Ovary (tissue), 9 donors: ENCODE results near the gene NFIA. TPM values are rescaled to one million over a fixed set of nuclear protein-coding genes. Genes with fewer than 3 reads are reported as not detected.

Experiments
- DNase-seq, 5 donors: peaks; one replicate each; pipeline ENCODE4 v3.0.0-alpha.2; 2019 to 2020
- H3K27ac ChIP-seq, 2 donors: fragments of 200-600 bp; one replicate each; pipeline versions ENCODE4 v1.5.1 to v1.8.0; 2019 to 2022
- H3K27me3 ChIP-seq: fragments of 200-600 bp; one replicate; pipeline ENCODE4 v1.8.0; 2022
- H3K36me3 ChIP-seq: fragments of 200-600 bp; sonication (generic); one replicate; pipeline ENCODE4 v1.5.1; 2019
- H3K4me1 ChIP-seq: one replicate; pipeline ENCODE4 v1.8.1; 2013; ENCODE audit warnings: mild to moderate bottlenecking, moderate library complexity; ENCODE audit not compliant: insufficient read depth
- H3K4me3 ChIP-seq: fragments of 200-600 bp; sonication (generic); one replicate; pipeline ENCODE4 v1.5.1; 2017
- H3K9me3 ChIP-seq, 2 donors: fragments of 200-600 bp in 1 of 2; sonication (generic) in 1 of 2; one replicate each; pipeline versions ENCODE4 v1.5.1 to v1.8.1; 2013 to 2019; ENCODE audit warnings: mild to moderate bottlenecking in 1 of 2, moderate library complexity in 1 of 2
- CTCF ChIP-seq, 3 donors: fragments of 450-650 bp in 2 of 3; fragments of 200-600 bp in 1 of 3; IDR thresholded peaks; one replicate each; pipeline versions ENCODE4 v1.5.1 to v1.8.0; 2016 to 2022; ENCODE audit warnings: antibody characterized with exemption in 3 of 3, mild to moderate bottlenecking in 1 of 3
- EP300 ChIP-seq: sonication (generic); formaldehyde crosslinking; IDR thresholded peaks from one replicate; pipeline ENCODE4 v1.6.1; 2017; ENCODE audit warnings: antibody characterized with exemption
- POLR2A ChIP-seq: fragments of 450-650 bp; IDR thresholded peaks from one replicate; pipeline ENCODE4 v1.6.1; 2017; ENCODE audit warnings: antibody characterized with exemption, mild to moderate bottlenecking, moderate library complexity
- WGBS, 3 donors: extraction: QIAGEN DNeasy Blood & Tissue Kit in 1 of 3; methylation state at CpG; one replicate each; pipeline versions ENCODE4 v1.1.5 to v1.1.7; 2013 to 2017; 5-methylcytosine and 5-hydroxymethylcytosine counted together
- intact Hi-C, 4 donors: fragments of 100-400 bp; cut with DNase I; formaldehyde crosslinking; loops; one replicate each; pipeline versions ENCODE4 v1.11.0 to v1.15.1; 2022 to 2023
- polyA plus RNA-seq, 2 donors: library from polyadenylated mRNA; stranded (reverse); fragments of 200-250 nt in 1 of 2; fragments of 350-450 nt in 1 of 2; fragmentation: Illumina TruSeq in 1 of 2; extraction: RNeasy Lipid Tissue Mini Kit (QIAGEN cat#74804) in 1 of 2; gene quantifications; one replicate each; pipeline ENCODE4 v1.2.3, GENCODE V29; 2013 to 2014
- total RNA-seq, 7 donors: library from RNA; depleted of rRNA in 2 of 7; stranded (reverse); fragments of >200 nt in 2 of 7; fragmentation: NEBNext Ultra II Directional in 3 of 7; extraction: Animal tissue kit (Norgen Biotek cat#: 25700) in 3 of 7; gene quantifications; one replicate each; pipeline versions ENCODE4 v1.1.0 to v1.2.4, GENCODE V29; 2016 to 2023
- donor health status: DM: no; HTN: no; CAD: no; lungs with moderate emphysema.
- donor health status: DM: no; HTN: no; CAD: no.
- donor health status: Bipolar disorder and iron deficiency.
- donor health status: DM: yes; HTN: yes; CAD: no.
- donor health status: DM: no; HTN: no; CAD: no.
- donor health status: DM: yes; HTN: yes; CAD: no.

The NFIA gene
- total and polyA plus RNA-seq, 9 donors: 11.8 to 115 (median 80.9) TPM

- 89 to 93% (median 89%) methylated on average over 1 of the region's 1 CpG for WGBS, 3 donors
- H3K27me3 ChIP-seq: no peaks in the 10 kb centered on the region
- no peak for TF ChIP-seq EP300
- TF ChIP-seq CTCF (IDR thresholded peaks at IDR 0.05): no peak
- TF ChIP-seq POLR2A: no peak
- intact Hi-C loops: no loop called here
- H3K36me3 ChIP-seq: no peaks in the 10 kb centered on the region
- H3K27ac ChIP-seq: no peak overlapping the region
- no peaks in the 10 kb centered on the region for H3K4me1 ChIP-seq
- DNase-seq: no peak
- H3K9me3 ChIP-seq: no peaks in the 10 kb centered on the region
- H3K4me3 ChIP-seq: no peak overlapping the region
Observed at GRCh38 chr1:61064673-61065072, 17.7 kb upstream of the NFIA start.

- no peaks in the 10 kb centered on the region for H3K9me3 ChIP-seq
- intact Hi-C loops: no loop called here
- no peak overlapping the region for H3K27ac ChIP-seq
- 81 to 92% (median 90%) methylated on average over 4 of the region's 4 CpGs for WGBS, 3 donors
- TF ChIP-seq CTCF (IDR thresholded peaks at IDR 0.05): no peak
- TF ChIP-seq POLR2A: no peak
- no peak for TF ChIP-seq EP300
- H3K4me1 ChIP-seq: no peaks in the 10 kb centered on the region
- H3K36me3 ChIP-seq: no peaks in the 10 kb centered on the region
- no peak overlapping the region for H3K4me3 ChIP-seq
- no peak for DNase-seq
- H3K27me3 ChIP-seq: no peaks in the 10 kb centered on the region
Observed at GRCh38 chr1:61067446-61068019, 14.8 kb upstream of the NFIA start.

GRCh38 chr1:61070054-61070453, 12.3 kb upstream of the NFIA start:
- TF ChIP-seq CTCF (IDR thresholded peaks at IDR 0.05): no peak
- no peak for TF ChIP-seq EP300
- no peak for TF ChIP-seq POLR2A
- Histone ChIP-seq H3K4me1 (peaks cover 2% of the 10 kb centered on the region), H3K9me3 (no peaks in the 10 kb centered on the region), H3K27ac (no peak overlapping the region), H3K4me3 (no peak overlapping the region), H3K27me3 (no peaks in the 10 kb centered on the region), H3K36me3 (no peaks in the 10 kb centered on the region)
- 94 to 96% (median 95%) methylated on average over 4 of the region's 4 CpGs for WGBS, 3 donors
- no peak for DNase-seq
- intact Hi-C loops: no loop called here

- Histone ChIP-seq H3K27me3 (no peaks in the 10 kb centered on the region), H3K9me3 (no peaks in the 10 kb centered on the region), H3K27ac (no peak overlapping the region), H3K36me3 (no peaks in the 10 kb centered on the region), H3K4me1 (peaks cover 6% of the 10 kb centered on the region), H3K4me3 (no peak overlapping the region)
- TF ChIP-seq EP300: no peak
- TF ChIP-seq POLR2A: no peak
- TF ChIP-seq CTCF (IDR thresholded peaks at IDR 0.05): no peak
- intact Hi-C loops: no loop called here
- no peak for DNase-seq
- 86 to 95% (median 87%) methylated on average over 6 of the region's 6 CpGs for WGBS, 3 donors
Observed at GRCh38 chr1:61071205-61072130, 10.9 kb upstream of the NFIA start.
